Activated CD8-positive, alpha-beta memory T cell treated with anti-CD3 and anti-CD28 coated beads, Interleukin-2, amount 10 ng/mL, durations not matched to agents 7 days and 5 days (primary cell): ENCODE measurements around the gene PRL. TPM values are rescaled to one million over a fixed set of nuclear protein-coding genes. Genes with fewer than 3 reads are reported as not detected.

Source experiments
- ATAC-seq: fragments of 150-1000 bp; cut with Tn5 transposase; one replicate; pipeline ENCODE4 v1.10.0; 2021; ENCODE audit warnings: moderate library complexity
- CTCF ChIA-PET: fragments of 350-600 bp; sonication (Branson Sonifier 250); formaldehyde crosslinking; loops from one replicate; lab custom pipeline; 2021; ENCODE audit warnings: antibody characterized with exemption; lab: Charles Lee
- DNase-seq: peaks from one replicate; pipeline ENCODE4 v3.0.0-alpha.2; 2020
- H3K27ac Mint-ChIP-seq: one replicate; pipeline ENCODE4 v1.8.0; 2021; ENCODE audit warnings: mild to moderate bottlenecking, mixed read lengths
- H3K27me3 Mint-ChIP-seq: one replicate; pipeline ENCODE4 v1.8.0; 2021; ENCODE audit warnings: mixed read lengths
- H3K36me3 Mint-ChIP-seq: one replicate; pipeline ENCODE4 v1.8.0; 2021; ENCODE audit warnings: mild to moderate bottlenecking, mixed read lengths
- H3K4me1 Mint-ChIP-seq: one replicate; pipeline ENCODE4 v1.8.0; 2021; ENCODE audit warnings: mixed read lengths
- H3K4me3 Mint-ChIP-seq: one replicate; pipeline ENCODE4 v1.8.0; 2021; ENCODE audit warnings: mild to moderate bottlenecking, moderate library complexity, mixed read lengths
- H3K9me3 Mint-ChIP-seq: one replicate; pipeline ENCODE4 v1.8.0; 2022; ENCODE audit warnings: low read depth, mixed read lengths
- total RNA-seq, 2 experiments: library from RNA; stranded (reverse); gene quantifications; one replicate each; pipeline ENCODE4 v1.2.3, GENCODE V29; 2021

PRL gene
- total RNA-seq, 2 experiments from 2014 or later: not detected

GRCh38 chr6:22318404-22318803 is 21.6 kb upstream of the PRL start:
- Mint-ChIP-seq H3K36me3 (no peaks in the 10 kb centered on the region), H3K4me1 (no peaks in the 10 kb centered on the region), H3K27ac (no peak overlapping the region), H3K27me3 (no peaks in the 10 kb centered on the region), H3K4me3 (no peak overlapping the region), H3K9me3 (peaks cover 9% of the 10 kb centered on the region)
- ATAC-seq (no peak), DNase-seq (no peak)
- CTCF ChIA-PET: no interaction called here

GRCh38 chr6:22313796-22314195 is 17.0 kb upstream of the PRL start:
- Mint-ChIP-seq H3K27ac (no peak overlapping the region), H3K4me3 (no peak overlapping the region), H3K9me3 (peaks cover 18% of the 10 kb centered on the region), H3K4me1 (no peaks in the 10 kb centered on the region), H3K36me3 (no peaks in the 10 kb centered on the region), H3K27me3 (no peaks in the 10 kb centered on the region)
- DNase-seq (no peak), ATAC-seq (no peak)
- CTCF ChIA-PET: no interaction called here

- CTCF ChIA-PET: no interaction called here
These were observed 12.1 kb upstream of the PRL start for GRCh38 chr6:22308939-22309338.

GRCh38 chr6:22306741-22307466 is 10.1 kb upstream of the PRL start:
- no peak overlapping the region for H3K4me3 Mint-ChIP-seq
- no peak for ATAC-seq
- no peak overlapping the region for H3K27ac Mint-ChIP-seq
- no peaks in the 10 kb centered on the region for H3K36me3 Mint-ChIP-seq
- H3K27me3 Mint-ChIP-seq: no peaks in the 10 kb centered on the region
- CTCF ChIA-PET: no interaction called here
- H3K9me3 Mint-ChIP-seq: peaks cover 11% of the 10 kb centered on the region
- no peaks in the 10 kb centered on the region for H3K4me1 Mint-ChIP-seq
- DNase-seq: no peak

More at GRCh38 chr6:22308939-22309338, 12.1 kb upstream of the PRL start:
- H3K27me3 Mint-ChIP-seq: no peaks in the 10 kb centered on the region
- ATAC-seq (no peak), DNase-seq (no peak)
- H3K27ac Mint-ChIP-seq: no peak overlapping the region
- no peaks in the 10 kb centered on the region for H3K36me3 Mint-ChIP-seq
- H3K4me1 Mint-ChIP-seq: no peaks in the 10 kb centered on the region
- no peak overlapping the region for H3K4me3 Mint-ChIP-seq
- H3K9me3 Mint-ChIP-seq: peaks cover 11% of the 10 kb centered on the region

GRCh38 chr6:22302838-22303237 is 6.0 kb upstream of the PRL start:
- H3K36me3 Mint-ChIP-seq: no peaks in the 10 kb centered on the region
- no peaks in the 10 kb centered on the region for H3K9me3 Mint-ChIP-seq
- CTCF ChIA-PET: no interaction called here
- no peak overlapping the region for H3K27ac Mint-ChIP-seq
- ATAC-seq (no peak), DNase-seq (no peak)
- no peaks in the 10 kb centered on the region for H3K4me1 Mint-ChIP-seq
- no peaks in the 10 kb centered on the region for H3K27me3 Mint-ChIP-seq
- no peak overlapping the region for H3K4me3 Mint-ChIP-seq

GRCh38 chr6:22300273-22300998 is 3.6 kb upstream of the PRL start:
- Mint-ChIP-seq H3K9me3 (no peaks in the 10 kb centered on the region), H3K36me3 (no peaks in the 10 kb centered on the region), H3K4me1 (no peaks in the 10 kb centered on the region), H3K27me3 (no peaks in the 10 kb centered on the region), H3K27ac (no peak overlapping the region), H3K4me3 (no peak overlapping the region)
- ATAC-seq (no peak), DNase-seq (no peak)
- CTCF ChIA-PET: no interaction called here

- no peaks in the 10 kb centered on the region for H3K9me3 Mint-ChIP-seq
- ATAC-seq: no peak
These were observed 1.6 kb upstream of the PRL start for GRCh38 chr6:22298475-22298890.

GRCh38 chr6:22296067-22296466 is 769 bp downstream of the PRL start:
- no peaks in the 10 kb centered on the region for H3K9me3 Mint-ChIP-seq
- no peak overlapping the region for H3K4me3 Mint-ChIP-seq
- no peaks in the 10 kb centered on the region for H3K27me3 Mint-ChIP-seq
- no peaks in the 10 kb centered on the region for H3K36me3 Mint-ChIP-seq
- CTCF ChIA-PET: no interaction called here
- no peak for DNase-seq
- H3K4me1 Mint-ChIP-seq: no peaks in the 10 kb centered on the region
- H3K27ac Mint-ChIP-seq: no peak overlapping the region
- ATAC-seq: no peak

More at GRCh38 chr6:22298475-22298890, 1.6 kb upstream of the PRL start:
- no peak for DNase-seq
- Mint-ChIP-seq H3K36me3 (no peaks in the 10 kb centered on the region), H3K4me3 (no peak overlapping the region), H3K27me3 (no peaks in the 10 kb centered on the region), H3K4me1 (no peaks in the 10 kb centered on the region), H3K27ac (no peak overlapping the region)
- CTCF ChIA-PET: no interaction called here

GRCh38 chr6:22295145-22295544 is 1.7 kb downstream of the PRL start:
- no peaks in the 10 kb centered on the region for H3K4me1 Mint-ChIP-seq
- ATAC-seq (no peak), DNase-seq (no peak)
- H3K9me3 Mint-ChIP-seq: no peaks in the 10 kb centered on the region
- CTCF ChIA-PET: no interaction called here
- H3K27me3 Mint-ChIP-seq: no peaks in the 10 kb centered on the region
- no peaks in the 10 kb centered on the region for H3K36me3 Mint-ChIP-seq
- no peak overlapping the region for H3K4me3 Mint-ChIP-seq
- H3K27ac Mint-ChIP-seq: no peak overlapping the region

- Mint-ChIP-seq H3K36me3 (no peaks in the 10 kb centered on the region), H3K27me3 (no peaks in the 10 kb centered on the region), H3K4me3 (no peak overlapping the region), H3K4me1 (no peaks in the 10 kb centered on the region), H3K9me3 (no peaks in the 10 kb centered on the region), H3K27ac (no peak overlapping the region)
- CTCF ChIA-PET: no interaction called here
- DNase-seq (no peak), ATAC-seq (no peak)
These were observed 2.5 kb downstream of the PRL start for GRCh38 chr6:22294301-22294700.

GRCh38 chr6:22290045-22290444 is 6.8 kb downstream of the PRL start:
- H3K27ac Mint-ChIP-seq: no peak overlapping the region
- no peaks in the 10 kb centered on the region for H3K36me3 Mint-ChIP-seq
- CTCF ChIA-PET: no interaction called here
- no peak overlapping the region for H3K4me3 Mint-ChIP-seq
- DNase-seq (no peak), ATAC-seq (no peak)
- H3K4me1 Mint-ChIP-seq: no peaks in the 10 kb centered on the region
- no peaks in the 10 kb centered on the region for H3K27me3 Mint-ChIP-seq
- H3K9me3 Mint-ChIP-seq: peaks cover 7% of the 10 kb centered on the region

- Mint-ChIP-seq H3K27ac (no peak overlapping the region), H3K9me3 (peaks cover 9% of the 10 kb centered on the region), H3K36me3 (no peaks in the 10 kb centered on the region), H3K27me3 (no peaks in the 10 kb centered on the region), H3K4me1 (no peaks in the 10 kb centered on the region), H3K4me3 (no peak overlapping the region)
- CTCF ChIA-PET: no interaction called here
- no peak for DNase-seq
- no peak for ATAC-seq
These were observed 8.1 kb downstream of the PRL start for GRCh38 chr6:22288721-22289120.

GRCh38 chr6:22284666-22285065 is 12.2 kb downstream of the PRL start:
- CTCF ChIA-PET: no interaction called here
- ATAC-seq: no peak
- peaks cover 14% of the 10 kb centered on the region for H3K9me3 Mint-ChIP-seq
- no peak overlapping the region for H3K27ac Mint-ChIP-seq
- H3K4me3 Mint-ChIP-seq: no peak overlapping the region
- H3K27me3 Mint-ChIP-seq: no peaks in the 10 kb centered on the region
- DNase-seq: no peak
- H3K36me3 Mint-ChIP-seq: no peaks in the 10 kb centered on the region
- H3K4me1 Mint-ChIP-seq: no peaks in the 10 kb centered on the region
